GM21717 (cell line): ENCODE measurements around the gene RHNO1.
"Not testable (repeated sequence)": the region's sequence is repeated elsewhere in the genome, so short reads cannot be mapped to it uniquely, and the experiment has no call there.

ENCODE experiments used
- ATAC-seq: cut with Tn5 transposase; IDR thresholded peaks from one replicate; pipeline ENCODE4 v1.9.1; 2021; ENCODE audit warnings: mild to moderate bottlenecking, moderate library complexity; ENCODE audit not compliant: unreplicated experiment

Gene RHNO1

GRCh38 chr12:2858334-2858733, 18.7 kb upstream of the RHNO1 start:
- no peak for ATAC-seq

GRCh38 chr12:2858944-2859421, 18.0 kb upstream of the RHNO1 start:
- no peak for ATAC-seq

- ATAC-seq, result no peak
Observed at GRCh38 chr12:2860170-2860569, 16.9 kb upstream of the RHNO1 start.

GRCh38 chr12:2862876-2863275, 14.1 kb upstream of the RHNO1 start:
- ATAC-seq, result no peak

GRCh38 chr12:2863402-2863801, 13.6 kb upstream of the RHNO1 start:
- not testable (repeated sequence) for ATAC-seq

GRCh38 chr12:2864198-2864597, 12.8 kb upstream of the RHNO1 start:
- no peak for ATAC-seq

- not testable (repeated sequence) for ATAC-seq
Observed at GRCh38 chr12:2868986-2869632, 7.9 kb upstream of the RHNO1 start.

- ATAC-seq, result peak; percentile 36
Observed at GRCh38 chr12:2876431-2877046, 484 bp upstream of the RHNO1 start.

- ATAC-seq, result no peak
Observed at GRCh38 chr12:2877953-2878732, 1.1 kb downstream of the RHNO1 start.

GRCh38 chr12:2879853-2880252, 2.8 kb downstream of the RHNO1 start:
- ATAC-seq, result no peak

GRCh38 chr12:2884810-2885209, 7.8 kb downstream of the RHNO1 start:
- no peak for ATAC-seq

GRCh38 chr12:2886768-2887450, 9.9 kb downstream of the RHNO1 start:
- no peak for ATAC-seq

GRCh38 chr12:2890001-2890387, 13.0 kb downstream of the RHNO1 start:
- ATAC-seq, result no peak

- peak; percentile 94 for ATAC-seq
Observed at GRCh38 chr12:2890388-2891239, 13.6 kb downstream of the RHNO1 start, which contains the start of gene TULP3. TULP3 (plus strand) TSS chr12:2890891; CDS start chr12:2890948, 57 bp downstream.

GRCh38 chr12:2891240-2892053, 14.4 kb downstream of the RHNO1 start:
- peak; percentile 9 for ATAC-seq

- ATAC-seq, result no peak
Observed at GRCh38 chr12:2892246-2892645, 15.2 kb downstream of the RHNO1 start.

- ATAC-seq, result no peak
Observed at GRCh38 chr12:2893007-2893406, 16.0 kb downstream of the RHNO1 start.

GRCh38 chr12:2895051-2895451, 18.0 kb downstream of the RHNO1 start:
- ATAC-seq, result no peak

- ATAC-seq, result no peak
Observed at GRCh38 chr12:2895511-2895910, 18.5 kb downstream of the RHNO1 start.
